OCI-LY7 (cell line): Measurements from ENCODE around the gene CPNE5. TPM values are rescaled to one million over a fixed set of nuclear protein-coding genes. Genes with fewer than 3 reads are reported as not detected.

Source experiments
- BruUV-seq: library from RNA; stranded (reverse); fragments of 400-500 nt; replicated peaks from 2 replicates; lab custom pipeline; 2021; lab: Mats Ljungman, UMichigan
- CTCF ChIA-PET: fragments of 300-600 bp; sonication (Branson Sonifier 250); formaldehyde crosslinking; loops from one replicate; lab custom pipeline; 2022; ENCODE audit warnings: antibody characterized with exemption; ENCODE audit not compliant: unreplicated experiment; lab: Charles Lee
- POLR2A ChIA-PET: fragments of 300-600 bp; sonication (Branson Sonifier 250); formaldehyde crosslinking; loops from one replicate; lab custom pipeline; 2022; ENCODE audit warnings: antibody characterized with exemption; lab: Charles Lee
- DNase-seq: peaks from one replicate; pipeline ENCODE4 v3.0.0-alpha.2; 2015; ENCODE audit warnings: low spot score
- H2AFZ ChIP-seq: fragments of 200-600 bp; sonication (generic), shearing (Covaris generic); 2 replicates; pipeline ENCODE4 v1.6.1; 2014; ENCODE audit warnings: mild to moderate bottlenecking, antibody characterized with exemption, low read length, moderate library complexity
- H3K27ac ChIP-seq: fragments of 200-600 bp; sonication (generic); 2 replicates; pipeline ENCODE4 v1.5.1; 2014; ENCODE audit warnings: mixed run types, low read depth, mild to moderate bottlenecking, moderate library complexity, low read length, inconsistent platforms; ENCODE audit not compliant: poor library complexity, severe bottlenecking
- H3K36me3 ChIP-seq: fragments of 200-600 bp; sonication (generic); 2 replicates; pipeline ENCODE4 v1.6.1; 2014; ENCODE audit warnings: mild to moderate bottlenecking, antibody characterized with exemption, low read length, moderate library complexity, mixed read lengths; ENCODE audit not compliant: insufficient read depth
- H3K4me1 ChIP-seq: fragments of 200-600 bp; sonication (generic); 2 replicates; pipeline ENCODE4 v1.5.1; 2014; ENCODE audit warnings: mild to moderate bottlenecking, low read length; ENCODE audit not compliant: insufficient read depth, poor library complexity, severe bottlenecking
- H3K4me2 ChIP-seq: fragments of 200-600 bp; sonication (generic); 2 replicates; pipeline ENCODE4 v1.6.1; 2014; ENCODE audit warnings: mild to moderate bottlenecking, low read length
- H3K4me3 ChIP-seq: fragments of 200-600 bp; sonication (generic); 2 replicates; pipeline ENCODE4 v1.5.1; 2014; ENCODE audit warnings: mild to moderate bottlenecking, low read depth, low read length; ENCODE audit not compliant: poor library complexity, severe bottlenecking
- H3K79me2 ChIP-seq: fragments of 200-600 bp; sonication (generic); 2 replicates; pipeline ENCODE4 v1.6.1; 2016; ENCODE audit warnings: low read depth, mild to moderate bottlenecking, low read length, moderate library complexity, mixed read lengths; ENCODE audit not compliant: insufficient read depth
- H3K9me2 ChIP-seq: fragments of 200-600 bp; sonication (generic); 2 replicates; pipeline ENCODE4 v1.6.1; 2016; ENCODE audit warnings: mild to moderate bottlenecking, low read length, mixed read lengths; ENCODE audit not compliant: insufficient read depth
- H3K9me3 ChIP-seq: fragments of 200-600 bp; sonication (generic); 2 replicates; pipeline ENCODE4 v1.6.1; 2014; ENCODE audit warnings: mild to moderate bottlenecking, mixed run types, low read length, mixed read lengths
- H4K20me1 ChIP-seq: fragments of 200-600 bp; sonication (generic); 2 replicates; pipeline ENCODE4 v1.6.1; 2014; ENCODE audit warnings: mild to moderate bottlenecking, antibody characterized with exemption, low read length, moderate library complexity, mixed read lengths; ENCODE audit not compliant: insufficient read depth
- EZH2phosphoT487 ChIP-seq: fragments of 200-600 bp; sonication (generic); IDR thresholded peaks from 2 replicates; pipeline ENCODE4 v1.6.1; 2018; ENCODE audit warnings: low read depth, borderline replicate concordance, mild to moderate bottlenecking, mixed run types, antibody characterized with exemption, low read length, moderate library complexity, mixed read lengths
- intact Hi-C: fragments of 100-400 bp; cut with micrococcal nuclease; formaldehyde crosslinking; loops from one replicate; pipeline ENCODE4 v1.10.0; 2022; ENCODE audit not compliant: unreplicated experiment
- total RNA-seq, 2 experiments: library from RNA; depleted of rRNA in 1 of 2; stranded (reverse); fragments of >200 nt in 1 of 2; shearing (Covaris generic) in 1 of 2; gene quantifications; 2 replicates each; pipeline ENCODE4 v1.2.3, GENCODE V29; 2014 to 2022
- TF ChIP-seq, protein P1 (sequence below): fragments of 200-600 bp; sonication (generic); conservative IDR thresholded peaks from 2 replicates; pipeline ENCODE4 v1.5.1; 2014; ENCODE audit warnings: mild to moderate bottlenecking, antibody characterized with exemption, low read length, moderate library complexity, mixed read lengths

CPNE5 gene
- total RNA-seq, 2 experiments from 2014 or later, result 37.7 to 89.8 TPM

- no peak for TF ChIP-seq EZH2phosphoT487
- TF ChIP-seq, protein P1, sequence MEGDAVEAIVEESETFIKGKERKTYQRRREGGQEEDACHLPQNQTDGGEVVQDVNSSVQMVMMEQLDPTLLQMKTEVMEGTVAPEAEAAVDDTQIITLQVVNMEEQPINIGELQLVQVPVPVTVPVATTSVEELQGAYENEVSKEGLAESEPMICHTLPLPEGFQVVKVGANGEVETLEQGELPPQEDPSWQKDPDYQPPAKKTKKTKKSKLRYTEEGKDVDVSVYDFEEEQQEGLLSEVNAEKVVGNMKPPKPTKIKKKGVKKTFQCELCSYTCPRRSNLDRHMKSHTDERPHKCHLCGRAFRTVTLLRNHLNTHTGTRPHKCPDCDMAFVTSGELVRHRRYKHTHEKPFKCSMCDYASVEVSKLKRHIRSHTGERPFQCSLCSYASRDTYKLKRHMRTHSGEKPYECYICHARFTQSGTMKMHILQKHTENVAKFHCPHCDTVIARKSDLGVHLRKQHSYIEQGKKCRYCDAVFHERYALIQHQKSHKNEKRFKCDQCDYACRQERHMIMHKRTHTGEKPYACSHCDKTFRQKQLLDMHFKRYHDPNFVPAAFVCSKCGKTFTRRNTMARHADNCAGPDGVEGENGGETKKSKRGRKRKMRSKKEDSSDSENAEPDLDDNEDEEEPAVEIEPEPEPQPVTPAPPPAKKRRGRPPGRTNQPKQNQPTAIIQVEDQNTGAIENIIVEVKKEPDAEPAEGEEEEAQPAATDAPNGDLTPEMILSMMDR, result no peak
- Histone ChIP-seq H3K27ac (no peak overlapping the region), H3K9me2 (no peaks in the 10 kb centered on the region), H3K4me2 (no peak overlapping the region), H3K79me2 (no peaks in the 10 kb centered on the region), H3K4me1 (no peaks in the 10 kb centered on the region), H2AFZ (no peak overlapping the region), H3K36me3 (no peaks in the 10 kb centered on the region), H4K20me1 (no peaks in the 10 kb centered on the region), H3K9me3 (no peaks in the 10 kb centered on the region), H3K4me3 (no peak overlapping the region)
- intact Hi-C loops, result no loop called here
- ChIA-PET POLR2A (no interaction called here), CTCF (interaction anchor here (0.5 kb wide), 1 partner anchor 156 kb away, joined by 4 read pairs; no protein-coding TSS in a partner anchor)
- no TSS peak for BruUV-seq
- no peak for DNase-seq
Measured at GRCh38 chr6:36821581-36822335, 17.5 kb downstream of the CPNE5 start.

GRCh38 chr6:36820700-36821580, 18.3 kb downstream of the CPNE5 start:
- no peak overlapping the region for H3K27ac ChIP-seq

More at GRCh38 chr6:36820700-36821580, 18.3 kb downstream of the CPNE5 start:
- Histone ChIP-seq H3K4me1 (no peaks in the 10 kb centered on the region), H3K4me2 (no peak overlapping the region), H3K9me2 (no peaks in the 10 kb centered on the region), H3K9me3 (no peaks in the 10 kb centered on the region), H3K79me2 (no peaks in the 10 kb centered on the region), H3K36me3 (no peaks in the 10 kb centered on the region), H3K4me3 (no peak overlapping the region), H4K20me1 (no peaks in the 10 kb centered on the region), H2AFZ (no peak overlapping the region)
- ChIA-PET POLR2A (no interaction called here), CTCF (no interaction called here)
- BruUV-seq, result no TSS peak
- DNase-seq, result no peak
- intact Hi-C loops, result no loop called here
- TF ChIP-seq EZH2phosphoT487, result no peak
- TF ChIP-seq, protein P1, result no peak
